Vagina (tissue), 2 donors: Measurements from ENCODE around the gene INPP5B.

Experiments
- POLR2A ChIP-seq, 2 donors: fragments of 450-650 bp; IDR thresholded peaks; one replicate each; pipeline ENCODE4 v1.6.1; 2017; ENCODE audit warnings: antibody characterized with exemption in 2 of 2, mild to moderate bottlenecking in 2 of 2, moderate library complexity in 2 of 2
- TF ChIP-seq, protein P1 (sequence below), 3 experiments: fragments of 450-650 bp in 2 of 3; fragments of 200-600 bp in 1 of 3; sonication (generic) in 1 of 3; IDR thresholded peaks; one replicate each; pipeline ENCODE4 v1.5.1; 2017 to 2019; ENCODE audit warnings: antibody characterized with exemption in 3 of 3, mild to moderate bottlenecking in 2 of 3, moderate library complexity in 2 of 3

DNA sequence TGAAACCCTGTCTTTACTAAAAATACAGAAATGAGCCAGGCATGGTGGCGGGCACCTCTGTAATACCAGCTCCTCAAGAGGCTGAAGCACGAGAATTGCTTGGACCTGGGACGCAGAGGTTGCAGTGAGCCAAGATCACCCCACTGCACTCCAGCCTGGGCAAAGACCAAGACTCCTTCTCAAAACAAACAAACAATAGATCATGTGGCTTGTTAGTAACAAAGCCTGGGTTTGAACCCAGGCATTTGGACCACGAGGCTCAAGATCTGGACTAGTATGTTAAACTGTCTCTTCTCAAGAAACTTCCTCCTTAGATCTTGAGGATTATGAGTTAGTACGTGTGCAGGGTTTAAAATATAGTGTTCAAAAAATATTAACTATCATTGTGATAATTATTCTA lies 1.6 kb downstream of the INPP5B start:
- TF ChIP-seq, protein P1, sequence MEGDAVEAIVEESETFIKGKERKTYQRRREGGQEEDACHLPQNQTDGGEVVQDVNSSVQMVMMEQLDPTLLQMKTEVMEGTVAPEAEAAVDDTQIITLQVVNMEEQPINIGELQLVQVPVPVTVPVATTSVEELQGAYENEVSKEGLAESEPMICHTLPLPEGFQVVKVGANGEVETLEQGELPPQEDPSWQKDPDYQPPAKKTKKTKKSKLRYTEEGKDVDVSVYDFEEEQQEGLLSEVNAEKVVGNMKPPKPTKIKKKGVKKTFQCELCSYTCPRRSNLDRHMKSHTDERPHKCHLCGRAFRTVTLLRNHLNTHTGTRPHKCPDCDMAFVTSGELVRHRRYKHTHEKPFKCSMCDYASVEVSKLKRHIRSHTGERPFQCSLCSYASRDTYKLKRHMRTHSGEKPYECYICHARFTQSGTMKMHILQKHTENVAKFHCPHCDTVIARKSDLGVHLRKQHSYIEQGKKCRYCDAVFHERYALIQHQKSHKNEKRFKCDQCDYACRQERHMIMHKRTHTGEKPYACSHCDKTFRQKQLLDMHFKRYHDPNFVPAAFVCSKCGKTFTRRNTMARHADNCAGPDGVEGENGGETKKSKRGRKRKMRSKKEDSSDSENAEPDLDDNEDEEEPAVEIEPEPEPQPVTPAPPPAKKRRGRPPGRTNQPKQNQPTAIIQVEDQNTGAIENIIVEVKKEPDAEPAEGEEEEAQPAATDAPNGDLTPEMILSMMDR (IDR thresholded peaks at IDR 0.05): no peak
- TF ChIP-seq POLR2A (IDR thresholded peaks at IDR 0.05): no peak
